H7 (cell line): Measurements from ENCODE around the gene UGT2B15. TPM values are rescaled to one million over a fixed set of nuclear protein-coding genes. Genes with fewer than 3 reads are reported as not detected.
"Not testable (repeated sequence)": the region's sequence is repeated elsewhere in the genome, so short reads cannot be mapped to it uniquely, and the experiment has no call there.

Experiments used
- DNase-seq: peaks from one replicate; pipeline ENCODE4 v3.0.0; 2012
- H3K27me3 ChIP-seq: 2 replicates; pipeline ENCODE4 v1.6.0; 2011; ENCODE audit warnings: mild to moderate bottlenecking, low read length; ENCODE audit not compliant: control insufficient read depth, insufficient read depth
- H3K36me3 ChIP-seq: replicated peaks from 2 replicates; pipeline ENCODE4 v1.5.1; 2011; ENCODE audit warnings: low read length; ENCODE audit not compliant: control insufficient read depth, insufficient read depth
- H3K4me3 ChIP-seq: 2 replicates; pipeline ENCODE4 v1.5.1; 2011; ENCODE audit warnings: low read depth, mild to moderate bottlenecking, control low read depth, low read length, moderate library complexity; ENCODE audit not compliant: insufficient read depth
- total RNA-seq: library from RNA; depleted of rRNA; stranded (reverse); fragments of >200 nt; shearing (Covaris generic); gene quantifications from 2 replicates; pipeline ENCODE4 v1.2.3, GENCODE V29; 2014

UGT2B15 gene
- total RNA-seq, 1 experiment from 2014 or later = not detected

- not testable (repeated sequence) for H3K27me3 ChIP-seq, DNase-seq, H3K36me3 ChIP-seq
Measured at GRCh38 chr4:68668537-68669163, 1.8 kb downstream of the UGT2B15 start.

DNA sequence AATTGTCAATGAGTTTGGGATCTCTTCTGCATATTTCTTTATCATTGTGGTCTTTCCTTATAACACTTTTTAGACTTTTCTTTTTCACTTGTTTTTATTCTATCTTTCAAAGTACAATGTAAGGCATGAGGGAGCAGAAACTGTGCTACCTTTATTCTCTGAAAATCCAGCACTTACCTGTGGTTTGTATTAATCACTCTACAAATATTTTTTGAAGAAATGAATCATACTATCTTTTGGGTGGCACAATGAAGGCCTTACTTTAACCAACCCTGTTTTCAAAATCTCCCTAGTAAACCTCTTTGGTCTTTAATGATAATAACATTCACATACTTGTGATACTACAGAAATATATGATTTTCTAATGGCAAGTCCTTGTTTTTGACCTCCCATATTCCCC is 2.9 kb downstream of the UGT2B15 start:
- H3K27me3 ChIP-seq, DNase-seq, H3K4me3 ChIP-seq, H3K36me3 ChIP-seq: not testable (repeated sequence)

More at GRCh38 chr4:68668537-68669163, 1.8 kb downstream of the UGT2B15 start:
- not testable (repeated sequence) for H3K4me3 ChIP-seq

GRCh38 chr4:68664721-68665120 is 5.7 kb downstream of the UGT2B15 start:
- H3K36me3 ChIP-seq, H3K4me3 ChIP-seq, H3K27me3 ChIP-seq, DNase-seq: not testable (repeated sequence)

DNA sequence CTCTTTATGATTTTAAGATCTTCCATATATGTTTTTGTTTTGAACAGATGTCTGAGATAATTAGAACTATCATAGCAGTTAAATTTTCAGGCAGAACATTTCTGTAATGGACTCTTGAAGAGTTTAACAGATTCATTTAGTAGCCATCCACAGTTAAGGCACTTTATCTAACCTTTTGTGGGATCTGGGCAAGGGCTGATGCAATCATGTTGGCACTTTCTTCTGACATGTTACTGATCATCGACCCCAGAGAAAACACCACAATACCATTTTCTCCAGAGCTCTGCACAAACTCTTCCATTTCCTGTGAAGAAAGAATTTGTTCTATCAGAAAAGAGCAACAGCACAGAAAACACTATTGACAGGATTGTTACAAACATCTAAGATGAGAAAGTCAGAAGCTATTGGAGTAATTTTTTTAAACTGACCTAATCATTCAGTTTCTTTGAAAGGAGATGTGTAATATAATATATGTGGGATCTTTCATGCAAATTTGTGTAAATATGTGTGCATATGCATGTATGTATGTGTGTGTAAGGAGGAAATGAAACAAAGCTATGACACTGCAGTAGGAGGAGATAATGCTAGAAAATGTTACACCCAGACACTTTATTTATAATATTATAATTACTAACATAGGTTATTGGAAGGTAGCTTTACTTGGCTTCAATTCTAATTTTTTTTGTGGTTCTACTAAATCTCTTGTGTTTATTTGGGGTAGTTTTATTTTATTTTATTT is 7.4 kb downstream of the UGT2B15 start:
- H3K36me3 ChIP-seq, H3K4me3 ChIP-seq, DNase-seq, H3K27me3 ChIP-seq: not testable (repeated sequence)

- DNase-seq = no peak
- Histone ChIP-seq H3K27me3 (no peaks in the 10 kb centered on the region), H3K4me3 (no peak overlapping the region), H3K36me3 (no peaks in the 10 kb centered on the region)
Measured at GRCh38 chr4:68658672-68659071, 11.8 kb downstream of the UGT2B15 start.

GRCh38 chr4:68657022-68657594 is 13.3 kb downstream of the UGT2B15 start:
- H3K4me3 ChIP-seq, DNase-seq, H3K27me3 ChIP-seq, H3K36me3 ChIP-seq: not testable (repeated sequence)

DNA sequence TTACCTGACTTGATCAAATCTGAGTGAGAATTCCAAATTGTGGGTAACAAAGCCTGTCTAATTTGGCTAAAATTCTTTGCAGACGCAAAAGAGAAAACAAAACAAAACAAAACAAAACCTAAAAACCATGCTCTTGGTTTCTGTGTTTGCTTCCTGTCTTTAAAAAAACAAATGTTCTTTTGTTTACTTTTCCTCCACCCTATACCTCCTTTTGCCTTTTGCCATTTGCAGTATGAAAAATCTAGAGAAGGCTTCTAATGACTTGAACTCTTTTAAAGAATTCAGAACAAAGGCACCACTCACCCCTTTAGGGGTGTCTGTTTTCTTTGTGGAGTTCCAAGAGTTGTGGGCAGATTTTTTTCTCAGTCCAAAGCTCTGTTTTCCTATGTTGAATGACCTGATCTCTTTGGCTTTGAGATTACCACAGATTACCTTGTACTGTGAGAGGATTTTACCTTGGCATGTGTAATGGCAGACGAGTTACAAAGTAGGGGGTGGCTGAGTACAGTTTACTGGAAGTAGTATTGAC is 13.9 kb downstream of the UGT2B15 start:
- H3K4me3 ChIP-seq, H3K36me3 ChIP-seq, DNase-seq, H3K27me3 ChIP-seq: not testable (repeated sequence)

GRCh38 chr4:68655764-68656444 is 14.5 kb downstream of the UGT2B15 start:
- H3K36me3 ChIP-seq = no peaks in the 10 kb centered on the region
- no peak for DNase-seq
- no peaks in the 10 kb centered on the region for H3K27me3 ChIP-seq
- H3K4me3 ChIP-seq = no peak overlapping the region

GRCh38 chr4:68654946-68655721 is 15.3 kb downstream of the UGT2B15 start:
- H3K27me3 ChIP-seq = no peaks in the 10 kb centered on the region
- H3K36me3 ChIP-seq = no peaks in the 10 kb centered on the region
- no peak for DNase-seq
- no peak overlapping the region for H3K4me3 ChIP-seq

GRCh38 chr4:68651932-68652331 is 18.5 kb downstream of the UGT2B15 start:
- no peak overlapping the region for H3K4me3 ChIP-seq
- DNase-seq = no peak
- no peaks in the 10 kb centered on the region for H3K36me3 ChIP-seq
- H3K27me3 ChIP-seq = no peaks in the 10 kb centered on the region

- Histone ChIP-seq H3K27me3 (no peaks in the 10 kb centered on the region), H3K36me3 (no peaks in the 10 kb centered on the region), H3K4me3 (no peak overlapping the region)
- no peak for DNase-seq
Measured at GRCh38 chr4:68630371-68630770, 40.1 kb downstream of the UGT2B15 start.

DNA sequence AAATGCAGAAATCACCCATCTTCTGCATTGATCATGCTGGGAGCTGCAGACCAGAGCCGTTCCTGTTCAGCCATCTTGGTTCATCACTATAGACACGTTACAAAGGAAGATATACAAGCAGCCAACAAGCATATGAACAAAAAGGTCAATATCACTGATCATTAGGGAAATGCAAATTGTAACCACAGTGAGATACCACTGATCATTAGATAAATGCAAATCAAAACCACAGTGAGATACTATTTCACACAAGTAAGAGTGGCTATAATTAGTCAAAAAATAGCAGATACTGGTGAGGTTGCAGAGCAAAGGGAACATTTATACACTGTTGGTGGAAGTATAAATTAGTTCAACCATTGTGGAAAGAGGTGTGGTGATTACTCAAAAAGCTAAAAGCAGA is 47.7 kb downstream of the UGT2B15 start:
- not testable (repeated sequence) for DNase-seq, H3K36me3 ChIP-seq, H3K27me3 ChIP-seq, H3K4me3 ChIP-seq

DNA sequence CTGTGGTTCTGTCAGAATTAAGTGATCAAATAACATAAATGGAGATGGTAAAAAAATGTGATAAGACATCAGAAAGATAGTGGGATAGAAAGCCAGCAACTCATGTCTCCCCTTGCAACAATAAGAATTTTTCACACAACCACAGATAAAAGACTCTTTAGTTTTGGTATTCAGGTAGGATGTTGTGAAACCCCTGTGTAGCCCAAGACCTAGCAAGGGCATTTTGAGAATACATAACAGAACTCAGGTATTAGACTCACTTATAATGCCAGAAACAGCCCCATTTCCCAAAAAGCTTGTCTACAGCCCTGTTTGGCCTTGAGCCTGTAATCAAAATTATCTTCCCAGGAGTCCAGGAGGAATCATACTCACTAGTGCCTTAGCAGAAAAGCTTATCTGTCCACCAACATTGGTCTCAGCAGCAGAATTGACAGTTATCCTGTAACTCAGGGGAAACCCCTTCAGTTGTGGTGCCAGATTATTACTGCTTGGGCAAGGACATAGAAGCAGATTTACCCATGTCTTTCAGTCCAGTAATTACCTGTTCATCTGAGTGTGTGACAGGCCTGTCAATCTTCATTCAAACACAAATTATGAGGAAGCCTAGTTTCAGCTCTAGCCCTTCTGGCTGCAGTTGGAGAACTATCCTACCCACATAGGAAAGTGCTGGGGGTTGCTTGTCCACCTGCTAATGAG is 53.3 kb downstream of the UGT2B15 start:
- DNase-seq = no peak
- Histone ChIP-seq H3K36me3 (no peaks in the 10 kb centered on the region), H3K4me3 (no peak overlapping the region), H3K27me3 (no peaks in the 10 kb centered on the region)
